DND-41 (cell line): ENCODE results near the gene ACTL8.

Source experiments
- EZH2 ChIP-seq: IDR thresholded peaks from 3 replicates; pipeline ENCODE4 v1.6.1; 2012; ENCODE audit warnings: borderline replicate concordance, low read depth, mild to moderate bottlenecking, moderate library complexity, low read length, inconsistent platforms; ENCODE audit not compliant: severe bottlenecking
- TF ChIP-seq, protein P1 (sequence below): IDR thresholded peaks from 2 replicates; pipeline ENCODE4 v1.5.1; 2012; ENCODE audit warnings: borderline replicate concordance, low read length, moderate library complexity, mild to moderate bottlenecking; ENCODE audit not compliant: poor library complexity, severe bottlenecking; ENCODE audit errors: extremely low read depth

GRCh38 chr1:17743008-17743647 lies 12.0 kb upstream of the ACTL8 start:
- no peak for TF ChIP-seq EZH2
- TF ChIP-seq, protein P1, sequence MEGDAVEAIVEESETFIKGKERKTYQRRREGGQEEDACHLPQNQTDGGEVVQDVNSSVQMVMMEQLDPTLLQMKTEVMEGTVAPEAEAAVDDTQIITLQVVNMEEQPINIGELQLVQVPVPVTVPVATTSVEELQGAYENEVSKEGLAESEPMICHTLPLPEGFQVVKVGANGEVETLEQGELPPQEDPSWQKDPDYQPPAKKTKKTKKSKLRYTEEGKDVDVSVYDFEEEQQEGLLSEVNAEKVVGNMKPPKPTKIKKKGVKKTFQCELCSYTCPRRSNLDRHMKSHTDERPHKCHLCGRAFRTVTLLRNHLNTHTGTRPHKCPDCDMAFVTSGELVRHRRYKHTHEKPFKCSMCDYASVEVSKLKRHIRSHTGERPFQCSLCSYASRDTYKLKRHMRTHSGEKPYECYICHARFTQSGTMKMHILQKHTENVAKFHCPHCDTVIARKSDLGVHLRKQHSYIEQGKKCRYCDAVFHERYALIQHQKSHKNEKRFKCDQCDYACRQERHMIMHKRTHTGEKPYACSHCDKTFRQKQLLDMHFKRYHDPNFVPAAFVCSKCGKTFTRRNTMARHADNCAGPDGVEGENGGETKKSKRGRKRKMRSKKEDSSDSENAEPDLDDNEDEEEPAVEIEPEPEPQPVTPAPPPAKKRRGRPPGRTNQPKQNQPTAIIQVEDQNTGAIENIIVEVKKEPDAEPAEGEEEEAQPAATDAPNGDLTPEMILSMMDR, result no peak
